H1 (cell line): ENCODE results near the gene SERAC1. TPM values are rescaled to one million over a fixed set of nuclear protein-coding genes. Genes with fewer than 3 reads are reported as not detected.

ENCODE experiments used
- CTCF ChIA-PET: fragments of 300-600 bp; sonication (Branson Sonifier 250); formaldehyde crosslinking; loops from one replicate; lab custom pipeline; 2021; ENCODE audit not compliant: partially characterized antibody; lab: Charles Lee
- POLR2A ChIA-PET: fragments of 300-600 bp; sonication (Branson Sonifier 250); formaldehyde crosslinking; loops from one replicate; lab custom pipeline; 2021; ENCODE audit warnings: inconsistent platforms; ENCODE audit not compliant: partially characterized antibody; lab: Charles Lee
- DNase-seq, 2 experiments: peaks; one replicate each; pipeline versions ENCODE4 v3.0.0 to v3.0.0-alpha.2; 2010 to 2022; ENCODE audit warnings: low spot score in 2 of 2, low read depth in 1 of 2, mixed read lengths in 1 of 2
- FAIRE-seq: peaks from 2 replicates; lab custom pipeline; 2011; peaks lifted over from hg19 to GRCh38; lab: Jason Lieb, UNC
- H2AFZ ChIP-seq: 2 replicates; pipeline ENCODE4 v1.8.1; 2012; ENCODE audit warnings: low read length, inconsistent platforms
- H2AK5ac ChIP-seq: 2 replicates; pipeline ENCODE4 v1.6.1; 2013; ENCODE audit warnings: low read depth, low read length
- H2BK120ac ChIP-seq: replicated peaks from 2 replicates; pipeline ENCODE3; 2013; ENCODE audit warnings: low read depth, low read length, inconsistent platforms
- H2BK12ac ChIP-seq: 2 replicates; pipeline ENCODE4 v1.6.1; 2013; ENCODE audit warnings: low read depth, low read length
- H2BK15ac ChIP-seq: 2 replicates; pipeline ENCODE4 v1.6.1; 2013; ENCODE audit warnings: low read length
- H2BK20ac ChIP-seq: 2 replicates; pipeline ENCODE4 v1.6.1; 2013; ENCODE audit warnings: low read length
- H2BK5ac ChIP-seq: 2 replicates; pipeline ENCODE4 v1.6.1; 2013; ENCODE audit warnings: low read depth, low read length
- H3K14ac ChIP-seq: 2 replicates; pipeline ENCODE4 v1.6.1; 2013; ENCODE audit warnings: inconsistent platforms; ENCODE audit not compliant: insufficient read length
- H3K18ac ChIP-seq: 2 replicates; pipeline ENCODE4 v1.6.1; 2013; ENCODE audit warnings: low read length; ENCODE audit errors: extremely low read depth
- H3K23ac ChIP-seq: 2 replicates; pipeline ENCODE4 v1.6.1; 2013; ENCODE audit warnings: inconsistent platforms; ENCODE audit not compliant: insufficient read length
- H3K23me2 ChIP-seq: 2 replicates; pipeline ENCODE4 v1.6.1; 2013; ENCODE audit warnings: low read depth, low read length
- H3K27ac ChIP-seq: 2 replicates; pipeline ENCODE4 v1.6.1; 2011; ENCODE audit warnings: low read depth, low read length, inconsistent platforms
- H3K27me3 ChIP-seq, 4 experiments: replicated peaks in 1 of 4; 1 replicate in 1 of 4; 2 replicates in 3 of 4; pipeline versions ENCODE4 v1.6.1 to v1.8.1; 2011 to 2013; ENCODE audit warnings: low read length in 3 of 4, mild to moderate bottlenecking in 3 of 4, inconsistent platforms in 2 of 4, mixed read lengths in 2 of 4, moderate library complexity in 1 of 4; ENCODE audit not compliant: control insufficient read depth in 3 of 4, insufficient read depth in 3 of 4; ENCODE audit errors: extremely low read depth in 1 of 4
- H3K36me3 ChIP-seq, 4 experiments: 2 replicates each; pipeline versions ENCODE4 v1.6.1 to v1.8.1; 2011 to 2013; ENCODE audit warnings: mild to moderate bottlenecking in 4 of 4, low read length in 3 of 4, moderate library complexity in 2 of 4, control low read depth in 1 of 4, inconsistent platforms in 1 of 4; ENCODE audit not compliant: insufficient read depth in 4 of 4, control insufficient read depth in 2 of 4
- H3K4ac ChIP-seq: replicated peaks from 2 replicates; pipeline ENCODE3; 2013; ENCODE audit warnings: low read length, low read depth, mixed read lengths, inconsistent platforms; ENCODE audit not compliant: insufficient read length
- H3K4me1 ChIP-seq, 4 experiments: replicated peaks in 1 of 4; 1 replicate in 1 of 4; 2 replicates in 3 of 4; pipeline versions ENCODE4 v1.6.1 to v1.8.1; 2011 to 2013; ENCODE audit warnings: low read length in 3 of 4, inconsistent platforms in 2 of 4, mixed read lengths in 1 of 4; ENCODE audit not compliant: insufficient read depth in 4 of 4, control insufficient read depth in 3 of 4
- H3K4me2 ChIP-seq, 2 experiments: 2 replicates each; pipeline versions ENCODE4 v1.6.1 to v1.8.1; 2011 to 2013; ENCODE audit warnings: low read depth in 2 of 2, low read length in 2 of 2, control low read depth in 1 of 2, inconsistent platforms in 1 of 2, mild to moderate bottlenecking in 1 of 2; ENCODE audit not compliant: insufficient read depth in 1 of 2
- H3K4me3 ChIP-seq, 4 experiments: fragments of 200-600, 300-600 bp in 1 of 4; sonication (generic), shearing (Covaris generic), sonication (Bioruptor Twin) in 1 of 4; 2 replicates each; pipeline versions ENCODE4 v1.5.1 to v1.8.1; 2011 to 2016; ENCODE audit warnings: low read length in 4 of 4, low read depth in 3 of 4, control low read depth in 2 of 4, inconsistent platforms in 2 of 4, mild to moderate bottlenecking in 2 of 4, mixed read lengths in 1 of 4, moderate library complexity in 1 of 4; ENCODE audit not compliant: insufficient read depth in 2 of 4; ENCODE audit errors: extremely low read depth in 1 of 4
- H3K56ac ChIP-seq: replicated peaks from 2 replicates; pipeline ENCODE3; 2013; ENCODE audit warnings: low read depth, mild to moderate bottlenecking, mixed read lengths, low read length, inconsistent platforms; ENCODE audit not compliant: insufficient read length
- H3K79me1 ChIP-seq: 2 replicates; pipeline ENCODE4 v1.6.1; 2013; ENCODE audit warnings: low read depth, low read length, control low read depth
- H3K79me2 ChIP-seq, 2 experiments: 2 replicates each; pipeline versions ENCODE4 v1.6.1 to v1.8.1; 2012 to 2013; ENCODE audit warnings: low read length in 2 of 2, mild to moderate bottlenecking in 2 of 2, inconsistent platforms in 1 of 2; ENCODE audit not compliant: insufficient read depth in 2 of 2, control insufficient read depth in 1 of 2
- H3K9ac ChIP-seq, 4 experiments: replicated peaks in 1 of 4; 1 replicate in 1 of 4; 2 replicates in 3 of 4; pipeline versions ENCODE4 v1.6.1 to v1.8.1; 2011 to 2013; ENCODE audit warnings: low read depth in 3 of 4, low read length in 3 of 4, control low read depth in 2 of 4, mild to moderate bottlenecking in 2 of 4, moderate library complexity in 2 of 4, inconsistent platforms in 1 of 4; ENCODE audit errors: extremely low read depth in 1 of 4
- H3K9me3 ChIP-seq, 2 experiments: 2 replicates each; pipeline versions ENCODE4 v1.6.1 to v1.8.1; 2012 to 2013; ENCODE audit warnings: mild to moderate bottlenecking in 2 of 2, moderate library complexity in 2 of 2, control low read depth in 1 of 2, inconsistent platforms in 1 of 2, low read depth in 1 of 2, low read length in 1 of 2, mixed read lengths in 1 of 2; ENCODE audit not compliant: insufficient read depth in 2 of 2
- H4K20me1 ChIP-seq, 2 experiments: replicated peaks in 1 of 2; 2 replicates each; pipeline versions ENCODE3 to v1.8.1; 2011 to 2013; ENCODE audit warnings: inconsistent platforms in 2 of 2, low read length in 2 of 2, mild to moderate bottlenecking in 1 of 2; ENCODE audit not compliant: insufficient read depth in 2 of 2, control insufficient read depth in 1 of 2
- H4K5ac ChIP-seq: 2 replicates; pipeline ENCODE4 v1.6.1; 2013; ENCODE audit warnings: low read length, low read depth, mixed read lengths, inconsistent platforms; ENCODE audit not compliant: insufficient read length
- H4K8ac ChIP-seq: 2 replicates; pipeline ENCODE4 v1.8.0; 2013; ENCODE audit warnings: mild to moderate bottlenecking, moderate library complexity, low read length, inconsistent platforms; ENCODE audit not compliant: insufficient read depth; ENCODE audit errors: extremely low read depth
- H4K91ac ChIP-seq: replicated peaks from 2 replicates; pipeline ENCODE3; 2013; ENCODE audit warnings: low read length, mixed read lengths, inconsistent platforms; ENCODE audit not compliant: insufficient read length
- BACH1 ChIP-seq: IDR thresholded peaks from 2 replicates; pipeline ENCODE4 v1.6.1; 2012; ENCODE audit warnings: low read length, improper control_type of control experiment
- BRCA1 ChIP-seq: IDR thresholded peaks from 2 replicates; pipeline ENCODE4 v1.6.1; 2012; ENCODE audit warnings: low read depth, low read length, improper control_type of control experiment
- CBX5 ChIP-seq: fragments of 300-800, 300-1000 bp; sonication (generic); IDR thresholded peaks from 2 replicates; pipeline ENCODE4 v1.7.1; 2016; ENCODE audit warnings: antibody characterized with exemption, low read length, low read depth
- FOSL1 ChIP-seq: IDR thresholded peaks from 2 replicates; pipeline ENCODE4 v1.6.1; 2011; ENCODE audit warnings: mild to moderate bottlenecking, low read depth, low read length, moderate library complexity; ENCODE audit not compliant: insufficient read depth
- JUN ChIP-seq: IDR thresholded peaks from 2 replicates; pipeline ENCODE4 v1.6.1; 2011; ENCODE audit warnings: low read depth, mild to moderate bottlenecking, improper control_type of control experiment, low read length
- KDM4A ChIP-seq: IDR thresholded peaks from one replicate; pipeline ENCODE4 v1.7.1; 2012; ENCODE audit warnings: low read depth, mild to moderate bottlenecking, moderate library complexity, low read length, inconsistent platforms; ENCODE audit not compliant: severe bottlenecking
- POLR2A ChIP-seq, 2 experiments: IDR thresholded peaks; 1 replicate in 1 of 2; 2 replicates in 1 of 2; pipeline ENCODE4 v1.6.1; 2011; ENCODE audit warnings: low read depth in 2 of 2, low read length in 2 of 2, mild to moderate bottlenecking in 2 of 2; ENCODE audit errors: control extremely low read depth in 1 of 2
- POLR2AphosphoS5 ChIP-seq: IDR thresholded peaks from 2 replicates; pipeline ENCODE4 v1.6.1; 2011; ENCODE audit warnings: low read depth, low read length
- RNF2 ChIP-seq: fragments of 200-900, 300-1000 bp; sonication (generic); IDR thresholded peaks from 2 replicates; pipeline ENCODE4 v1.7.1; 2016; ENCODE audit warnings: borderline replicate concordance, low read depth, mild to moderate bottlenecking, antibody characterized with exemption, low read length; ENCODE audit not compliant: poor library complexity, severe bottlenecking; ENCODE audit errors: missing control alignments
- WGBS, 2 experiments: shearing (Covaris generic) in 1 of 2; methylation state at CpG; one replicate each; pipeline versions ENCODE4 v1.1.6 to v1.1.7; 2013 to 2015; ENCODE audit warnings: low lambda C conversion rate in 2 of 2, mixed read lengths in 2 of 2, inconsistent platforms in 1 of 2, low coverage in 1 of 2, missing lambda C conversion rate in 1 of 2; ENCODE audit not compliant: insufficient replicate concordance in 2 of 2, insufficient coverage in 1 of 2, insufficient read length in 1 of 2; ENCODE audit errors: extremely low coverage in 1 of 2, missing lambda C conversion rate in 1 of 2; 5-methylcytosine and 5-hydroxymethylcytosine counted together
- polyA plus RNA-seq, 7 experiments: library from polyadenylated mRNA; depleted of rRNA in 3 of 7; stranded (reverse) in 5 of 7; unstranded in 2 of 7; fragments of >200 nt in 5 of 7; fragments of 200-250 nt in 2 of 7; gene quantifications; 1 replicate in 5 of 7; 2 replicates in 1 of 7; 4 replicates in 1 of 7; pipeline versions ENCODE4 v1.2.1 to v1.2.3, GENCODE V29; 2011 to 2013; ENCODE audit warnings: missing spikeins in 2 of 7, mixed read lengths in 2 of 7
- total RNA-seq: library from RNA; stranded (reverse); fragmentation: NEBNext Ultra II Directional; extraction: Animal tissue kit (Norgen Biotek cat#: 25700); gene quantifications from 2 replicates; pipeline ENCODE4 v1.2.1, GENCODE V29; 2021

SERAC1 gene
- total and polyA plus RNA-seq, 2 of the 8 experiments (the other 6 are each of a cell fraction or from before 2014, with no cell fraction given), result 7.3 to 9.0 TPM

DNA sequence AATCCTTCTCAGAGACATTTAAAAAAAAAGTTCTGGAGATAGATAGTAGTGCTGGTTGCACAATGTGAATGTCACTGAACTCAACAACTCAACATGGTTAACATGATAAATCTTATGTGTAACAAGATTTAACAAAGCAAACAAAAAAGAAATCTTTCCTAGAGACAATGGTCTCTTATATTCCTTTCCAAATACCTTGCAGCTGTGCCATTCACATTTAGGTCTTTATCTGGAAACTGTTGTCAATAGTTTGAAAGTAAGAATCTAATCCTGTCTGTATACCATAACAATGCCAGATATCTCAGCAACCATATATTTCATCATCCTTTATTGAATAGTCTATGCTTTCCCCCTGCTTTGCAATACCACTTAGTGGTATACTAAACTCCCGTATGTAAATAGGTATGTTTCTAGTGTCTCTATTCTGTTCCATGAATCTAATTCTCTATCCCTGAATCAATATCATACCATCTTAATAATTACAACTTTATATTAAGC lies 2.1 kb downstream of the SERAC1 start:
- Histone ChIP-seq H3K27me3 (no peaks in the 10 kb centered on the region; a peak in 2 of 7 replicates), H2BK20ac (no peak overlapping the region), H2BK120ac (no peak overlapping the region), H3K23me2 (peaks cover 3% of the 10 kb centered on the region; the same call in 1 of the 2 replicates), H2BK15ac (no peak overlapping the region), H3K18ac (no peak overlapping the region), H2AK5ac (no peak overlapping the region), H4K5ac (no peak overlapping the region), H3K79me1 (no peaks in the 10 kb centered on the region; the same call in 1 of the 2 replicates), H3K14ac (no peak overlapping the region), H3K9ac (no peak overlapping the region), H3K36me3 (no peaks in the 10 kb centered on the region), H3K79me2 (no peaks in the 10 kb centered on the region; a peak in 1 of 4 replicates), H3K9me3 (no peaks in the 10 kb centered on the region), H3K4me3 (no peak overlapping the region), H4K8ac (no peak overlapping the region), H4K91ac (no peak overlapping the region), H3K27ac (no peak overlapping the region), H2BK12ac (no peak overlapping the region), H2AFZ (no peak overlapping the region), H3K23ac (no peak overlapping the region), H3K4me2 (no peak overlapping the region), H2BK5ac (no peak overlapping the region), H3K56ac (no peak overlapping the region), H3K4me1 (peaks cover 0 to 9% (median 5%) of the 10 kb centered on the region in 4 experiments; a peak in 4 of 7 replicates), H3K4ac (no peak overlapping the region), H4K20me1 (peaks cover 0 to 2% of the 10 kb centered on the region in 2 experiments)
- no peak for TF ChIP-seq POLR2AphosphoS5
- TF ChIP-seq KDM4A, result no peak
- TF ChIP-seq BACH1, result no peak
- TF ChIP-seq FOSL1, result no peak
- no peak for TF ChIP-seq CBX5
- no peak for TF ChIP-seq JUN
- TF ChIP-seq POLR2A (IDR thresholded peaks at IDR 0.05; ENCODE audit: control extremely low read depth in 1 of 2, low read depth in 2 of 2, low read length in 2 of 2), result no peak
- TF ChIP-seq BRCA1, result no peak
- no peak for TF ChIP-seq RNF2
- no peak for FAIRE-seq
- ChIA-PET CTCF (no interaction called here), POLR2A (no interaction called here)
- DNase-seq, result no peak
- WGBS, 2 experiments, result 86% methylated on average over 1 of the region's 1 CpG; no CpG with 5 or more reads in 1 of the 2 experiments
